NCI-H526 (cell line): ENCODE results near the gene DCLRE1C.
"Not testable (repeated sequence)": the region's sequence is repeated elsewhere in the genome, so short reads cannot be mapped to it uniquely, and the experiment has no call there.

Experiments used
- DNase-seq, 2 experiments: peaks; one replicate each; lab custom pipeline; 2025; lab: John Stamatoyannopoulos, UW

DCLRE1C gene

DNA sequence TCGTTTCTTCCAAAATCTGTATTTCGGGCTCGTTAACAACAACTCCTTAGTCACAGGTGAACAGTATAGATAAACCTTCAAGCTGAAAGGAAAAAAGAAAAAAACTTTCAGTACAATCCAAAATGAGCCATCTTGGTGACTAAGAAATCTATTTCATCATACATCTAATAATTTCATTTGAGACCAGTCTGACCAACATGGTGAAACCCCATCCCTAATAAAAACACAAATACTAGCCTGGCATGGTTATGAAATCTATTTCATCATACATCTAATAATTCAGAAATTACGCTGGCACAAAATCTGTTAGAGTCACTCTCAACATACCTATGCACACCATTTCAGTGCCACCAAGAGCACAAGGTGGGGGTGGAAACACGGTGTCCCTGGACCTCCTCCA is 8.8 kb downstream of the DCLRE1C start:
- DNase-seq: no peak

GRCh38 chr10:14942950-14943338 is 11.0 kb downstream of the DCLRE1C start:
- DNase-seq: not testable (repeated sequence)

DNA sequence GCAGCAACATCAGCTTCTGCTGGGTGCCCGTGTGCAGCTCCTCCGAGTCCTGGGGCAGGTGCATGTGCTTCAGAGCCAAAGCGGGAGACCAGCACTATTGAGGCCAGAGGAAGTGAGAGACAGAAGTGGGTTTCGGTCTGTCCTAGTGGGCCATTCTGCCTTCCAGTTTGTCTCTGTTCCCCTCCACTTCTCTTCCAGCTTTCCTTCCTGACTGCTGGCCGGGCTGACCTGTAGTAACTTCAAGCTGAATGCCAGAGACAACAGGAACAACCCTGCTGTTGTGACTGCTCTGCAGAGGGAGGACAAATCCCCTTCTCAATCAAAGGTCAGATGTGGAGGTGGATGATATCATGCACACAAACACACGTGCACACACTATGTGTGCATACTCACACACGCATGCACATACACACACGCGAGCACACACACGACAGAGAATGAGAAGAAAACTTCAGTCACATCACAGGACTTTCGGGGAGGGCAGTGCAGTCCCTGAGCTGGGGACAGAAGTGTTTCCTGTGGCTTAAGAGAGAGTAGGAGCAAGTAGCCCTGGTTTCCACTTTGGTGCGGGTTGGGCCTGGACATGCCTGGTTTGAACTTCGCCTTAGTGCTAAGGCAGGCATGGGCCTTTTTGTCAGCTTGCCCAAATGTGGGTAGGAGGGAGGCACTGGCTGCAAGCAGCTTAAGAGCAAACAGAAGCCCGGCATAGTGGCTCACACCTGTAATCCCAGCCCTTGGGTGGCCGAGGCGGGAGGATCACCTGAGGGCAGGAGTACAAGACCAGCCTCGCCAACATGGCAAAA is 11.5 kb downstream of the DCLRE1C start:
- DNase-seq: not testable (repeated sequence)

DNA sequence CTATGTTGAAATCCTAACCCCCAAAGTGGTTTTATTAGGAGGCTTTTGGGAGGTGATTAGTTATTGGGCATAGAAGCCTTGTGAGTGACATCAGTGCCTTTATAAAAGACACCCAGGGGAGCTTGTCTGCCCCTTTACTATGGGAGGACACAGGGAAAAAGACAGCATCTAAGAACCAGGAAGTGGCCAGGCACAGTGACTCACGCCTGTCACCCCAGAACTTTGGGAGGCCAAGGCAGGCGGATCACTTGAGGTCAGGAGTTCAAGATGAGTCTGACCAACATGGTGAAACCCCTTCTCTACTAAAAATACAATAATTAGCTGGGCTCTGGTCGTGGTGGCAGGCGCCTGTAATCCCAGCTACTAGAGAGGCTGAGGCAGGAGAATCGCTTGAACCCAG is 14.9 kb downstream of the DCLRE1C start:
- not testable (repeated sequence) for DNase-seq

DNA sequence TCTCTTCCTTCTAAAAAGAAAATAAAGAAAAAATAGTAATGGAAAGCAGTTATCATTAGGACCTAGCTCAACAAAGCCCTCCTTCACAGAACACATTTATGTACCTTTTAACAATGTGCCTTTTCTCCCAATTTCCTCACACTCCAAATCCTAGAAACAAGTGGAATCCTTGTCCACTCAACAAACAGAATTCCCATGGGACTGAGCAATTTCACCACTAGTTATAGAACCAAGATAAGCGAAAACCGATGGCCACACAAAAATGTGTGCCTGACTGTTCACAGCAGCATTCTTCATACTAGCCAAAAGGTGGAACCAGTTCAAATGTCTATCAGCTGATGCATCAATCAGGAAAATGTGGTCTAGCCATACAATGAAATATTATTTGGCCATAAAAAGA is 17.3 kb downstream of the DCLRE1C start:
- DNase-seq: no peak

GRCh38 chr10:14930610-14931009 is 23.3 kb downstream of the DCLRE1C start:
- no peak for DNase-seq

- no peak for DNase-seq
Measured at GRCh38 chr10:14926722-14927416, 27.0 kb downstream of the DCLRE1C start.

- no peak for DNase-seq
Measured at GRCh38 chr10:14926061-14926470, 27.8 kb downstream of the DCLRE1C start.

- no peak for DNase-seq
Measured at GRCh38 chr10:14925268-14925667, 28.6 kb downstream of the DCLRE1C start.

DNA sequence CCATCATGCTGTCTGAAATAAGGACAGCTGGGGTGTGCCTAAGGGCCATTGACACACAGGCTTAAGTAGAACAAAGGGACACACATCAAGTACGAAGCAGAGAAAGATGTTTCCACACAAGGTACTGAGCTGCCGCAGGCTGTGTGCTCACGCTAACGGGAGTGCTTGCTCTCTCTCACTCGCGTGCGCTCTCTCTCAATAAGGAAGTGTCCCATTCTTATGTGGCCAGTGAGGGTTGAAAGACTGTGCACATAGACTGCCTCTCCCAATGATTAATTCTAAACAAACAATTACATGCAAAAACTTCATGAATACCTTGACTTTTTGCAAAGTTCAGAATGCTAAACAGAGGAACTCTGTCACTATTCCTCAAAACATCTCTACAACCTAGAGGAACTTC is 29.9 kb downstream of the DCLRE1C start:
- no peak for DNase-seq

GRCh38 chr10:14918964-14919363 is 34.9 kb downstream of the DCLRE1C start:
- DNase-seq: no peak

DNA sequence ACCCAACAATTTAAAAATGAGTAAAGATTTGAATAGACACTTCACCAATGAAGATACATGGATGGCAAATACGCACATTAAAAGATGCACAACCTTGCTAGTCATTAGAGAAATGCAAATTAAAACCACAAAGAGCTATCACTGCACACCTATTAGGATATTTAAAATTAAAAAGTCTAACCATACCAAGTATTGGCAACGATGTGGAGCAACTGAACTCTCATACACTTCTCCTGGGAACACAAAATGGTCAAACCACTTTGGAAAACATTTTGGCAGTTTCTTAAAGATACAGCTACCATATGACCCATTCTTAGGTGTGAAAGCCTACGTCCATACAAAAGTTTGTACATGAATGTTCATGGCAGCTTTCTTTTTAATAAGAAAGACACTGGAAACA is 36.1 kb downstream of the DCLRE1C start:
- no peak for DNase-seq

DNA sequence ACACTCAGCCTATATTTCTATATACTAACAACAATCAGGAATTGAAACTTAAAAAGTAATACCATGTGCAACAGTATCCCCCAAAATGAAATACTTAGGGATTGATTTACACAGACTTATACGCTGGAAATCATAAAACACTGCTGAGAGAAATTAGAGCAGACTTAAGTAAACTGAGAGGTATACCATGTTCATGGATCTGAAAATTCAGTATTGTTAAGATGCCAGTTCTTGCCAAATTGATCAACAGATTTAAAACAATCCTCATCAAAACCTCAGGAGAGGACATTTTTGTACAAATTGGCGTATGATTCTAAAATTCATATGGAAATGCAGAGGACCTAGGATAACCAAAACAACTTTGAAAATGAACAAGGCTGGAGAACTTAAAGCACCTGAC is 37.3 kb downstream of the DCLRE1C start:
- no peak for DNase-seq

DNA sequence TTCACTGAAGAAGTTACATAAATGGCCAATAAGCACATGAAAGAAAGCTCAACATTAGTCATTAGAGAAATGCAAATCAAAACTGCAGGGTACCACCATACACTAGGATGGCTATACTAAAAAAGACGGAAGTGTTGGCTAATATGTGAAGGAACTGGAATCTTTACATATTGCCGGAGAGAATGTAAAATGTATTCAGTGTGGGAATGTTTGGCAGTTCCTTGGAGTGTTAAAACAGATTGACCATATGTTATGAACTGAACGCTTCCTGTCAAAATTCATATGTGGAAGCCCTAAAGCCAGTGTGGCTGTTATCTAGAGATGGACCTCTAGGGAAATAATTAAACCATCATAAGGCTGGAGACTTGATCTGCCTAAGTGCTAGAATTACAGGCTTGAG is 42.1 kb downstream of the DCLRE1C start:
- DNase-seq: no peak

DNA sequence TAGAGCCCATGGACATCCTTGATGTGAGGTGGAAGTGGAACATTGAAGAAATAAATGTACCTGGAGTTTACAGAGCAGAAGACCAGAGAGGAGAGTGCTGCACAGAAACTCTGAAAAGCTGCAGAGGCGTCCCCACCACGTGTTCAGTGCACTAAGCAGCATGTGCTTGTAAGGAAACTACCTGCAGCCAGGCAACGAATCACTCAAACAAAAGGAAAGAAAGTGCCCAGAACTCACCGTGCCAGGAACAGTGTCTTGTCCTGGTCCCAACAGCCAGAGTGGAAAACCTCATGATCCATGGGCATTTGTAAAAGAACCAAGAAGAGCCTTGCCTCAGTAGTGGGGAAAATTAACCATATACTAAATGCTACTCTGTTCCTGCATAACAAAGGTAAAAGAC is 42.9 kb downstream of the DCLRE1C start:
- DNase-seq: no peak

- no peak for DNase-seq
Measured at GRCh38 chr10:14909101-14909500, 44.8 kb downstream of the DCLRE1C start.

DNA sequence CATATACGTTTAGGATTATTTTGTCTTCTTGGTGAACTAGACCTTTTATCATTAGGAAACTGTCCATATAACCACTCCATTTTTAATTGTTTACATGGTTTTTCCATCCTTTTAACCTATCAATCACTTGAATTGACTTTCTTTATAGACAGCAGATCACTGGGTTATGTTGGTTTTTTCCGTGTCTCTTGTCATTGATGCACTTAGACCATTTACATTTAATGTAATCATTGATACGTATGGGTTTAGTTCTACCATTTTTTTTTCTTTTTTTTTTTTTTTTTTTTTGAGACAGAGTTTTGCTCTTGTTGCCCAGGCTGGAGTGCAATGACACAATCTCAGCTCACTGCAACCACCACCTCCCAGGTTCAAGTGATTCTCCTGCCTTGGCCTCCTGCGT is 46.3 kb downstream of the DCLRE1C start:
- DNase-seq: not testable (repeated sequence)

DNA sequence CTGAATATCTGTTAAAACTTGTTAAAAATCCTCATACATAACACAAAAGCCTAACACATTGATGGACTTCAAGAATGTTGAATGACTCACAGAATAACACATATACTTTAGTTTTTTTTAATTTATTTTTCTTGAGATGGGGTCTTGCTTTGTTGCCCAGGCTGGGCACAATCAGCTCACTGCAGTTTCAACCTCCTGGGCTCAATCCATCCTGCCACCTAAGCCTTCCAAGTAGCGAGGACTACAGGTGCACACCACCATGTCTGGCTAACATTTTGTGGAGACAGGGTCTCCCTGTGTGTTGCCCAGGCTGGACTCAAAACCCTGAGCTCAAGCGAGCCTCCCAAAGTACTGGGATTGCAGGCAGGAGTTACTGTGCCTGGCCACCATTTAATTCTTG is 47.1 kb downstream of the DCLRE1C start:
- no peak for DNase-seq

- DNase-seq: no peak
Measured at GRCh38 chr10:14905890-14906289, 48.0 kb downstream of the DCLRE1C start.

DNA sequence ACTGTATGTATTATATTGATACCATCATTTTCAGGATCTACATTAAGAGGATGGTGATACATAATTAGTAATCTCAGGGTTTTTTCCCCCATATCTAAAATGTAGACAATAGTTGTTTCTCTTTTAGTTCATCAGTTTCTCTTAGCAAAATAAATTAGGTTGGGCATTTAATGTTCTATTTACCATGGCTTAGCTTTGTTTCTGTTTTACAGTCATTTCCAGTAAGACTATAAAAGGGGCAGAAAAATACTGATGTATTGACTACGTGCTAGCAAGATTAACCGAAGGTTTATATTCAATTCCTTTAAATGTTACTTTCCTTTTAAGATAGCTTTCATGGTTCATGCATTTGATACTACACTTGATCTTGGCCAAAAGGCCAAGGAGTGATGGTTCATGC is 49.0 kb downstream of the DCLRE1C start:
- DNase-seq: no peak

- peak in 1 of 2 experiments; percentile 23 for DNase-seq
Measured at GRCh38 chr10:14904316-14904732, 49.6 kb downstream of the DCLRE1C start.

GRCh38 chr10:14891151-14891550 is 62.7 kb downstream of the DCLRE1C start:
- DNase-seq: no peak

- no peak for DNase-seq
Measured at GRCh38 chr10:14889318-14889717, 64.6 kb downstream of the DCLRE1C start.

DNA sequence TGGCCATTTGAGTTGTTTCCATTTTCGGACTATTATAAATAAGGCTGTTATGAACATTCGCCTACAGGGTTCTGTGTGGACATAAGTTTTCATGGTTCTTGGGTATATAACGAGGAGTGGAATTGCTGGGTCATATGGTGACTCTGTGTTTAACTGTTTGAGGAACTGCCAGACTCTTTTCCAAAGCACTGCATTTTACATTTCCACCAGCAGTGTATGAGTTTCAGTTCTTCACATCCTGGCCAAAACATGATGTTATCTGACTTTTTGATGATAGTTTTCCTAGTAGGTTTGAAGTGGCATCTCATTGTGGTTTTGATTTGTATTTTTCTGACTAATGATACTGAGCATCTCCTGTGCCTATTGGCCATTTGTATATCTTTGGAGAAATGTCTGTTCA is 69.8 kb downstream of the DCLRE1C start:
- no peak for DNase-seq
